SJSA1 (cell line): Measurements from ENCODE around the gene QRSL1. TPM values are rescaled to one million over a fixed set of nuclear protein-coding genes. Genes with fewer than 3 reads are reported as not detected.

ENCODE experiments used
- DNase-seq, 2 experiments: peaks; one replicate each; pipeline ENCODE4 v3.0.0-alpha.2; 2015 to 2020; ENCODE audit warnings: low spot score in 2 of 2, low read depth in 1 of 2
- H3K27ac ChIP-seq: fragments of 250-450 bp; sonication (Bioruptor Pico); 2 replicates; pipeline ENCODE4 v1.5.1; 2020; ENCODE audit warnings: mild to moderate bottlenecking, moderate library complexity
- H3K27me3 ChIP-seq: fragments of 250-450 bp; sonication (Bioruptor Pico); replicated peaks from 2 replicates; pipeline ENCODE4 v1.5.1; 2020; ENCODE audit warnings: mild to moderate bottlenecking, moderate library complexity
- H3K36me3 ChIP-seq: fragments of 250-450 bp; sonication (Bioruptor Pico); 2 replicates; pipeline ENCODE4 v1.5.1; 2020; ENCODE audit warnings: mild to moderate bottlenecking
- H3K4me1 ChIP-seq: fragments of 250-450 bp; sonication (Bioruptor Pico); replicated peaks from 2 replicates; pipeline ENCODE4 v1.6.1; 2021; ENCODE audit warnings: mild to moderate bottlenecking
- H3K4me3 ChIP-seq: fragments of 250-450 bp; sonication (Bioruptor Pico); 2 replicates; pipeline ENCODE4 v1.5.1; 2020; ENCODE audit warnings: mild to moderate bottlenecking
- H3K9me3 ChIP-seq: fragments of 250-450 bp; sonication (Bioruptor Pico); replicated peaks from 2 replicates; pipeline ENCODE4 v1.5.1; 2020; ENCODE audit warnings: mild to moderate bottlenecking
- total RNA-seq: library from RNA; depleted of rRNA; stranded (reverse); fragments of >200 nt; shearing (Covaris generic); gene quantifications from 2 replicates; pipeline ENCODE4 v1.2.3, GENCODE V29; 2014; rRNA removed

Gene QRSL1
- total RNA-seq, 1 experiment from 2014 or later = 19.3 TPM

DNA sequence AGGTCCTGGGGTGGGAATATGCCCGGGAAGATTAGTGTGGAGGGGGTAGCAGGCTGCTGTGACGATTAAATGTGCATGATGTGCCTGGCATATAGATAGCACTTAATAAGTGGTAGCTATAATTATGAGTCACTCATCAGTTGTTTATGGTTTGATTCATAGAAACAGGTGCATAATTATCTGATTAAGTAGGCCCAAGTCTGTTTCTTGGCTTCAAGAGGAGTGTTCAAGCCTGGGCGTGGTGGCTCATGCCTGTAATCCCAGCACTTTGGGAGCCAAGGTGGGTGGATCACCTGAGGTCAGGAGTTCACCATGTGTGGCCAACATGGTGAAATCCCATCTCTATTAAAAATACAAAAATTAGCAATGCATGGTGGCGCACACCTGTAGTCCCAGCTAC is 74.9 kb downstream of the QRSL1 start:
- Histone ChIP-seq H3K9me3 (no peaks in the 10 kb centered on the region; the same call in 1 of the 2 replicates), H3K36me3 (no peaks in the 10 kb centered on the region), H3K27ac (no peak overlapping the region), H3K27me3 (peaks cover 7% of the 10 kb centered on the region; the same call in 1 of the 2 replicates), H3K4me1 (no peaks in the 10 kb centered on the region), H3K4me3 (no peak overlapping the region)
- no peak for DNase-seq

DNA sequence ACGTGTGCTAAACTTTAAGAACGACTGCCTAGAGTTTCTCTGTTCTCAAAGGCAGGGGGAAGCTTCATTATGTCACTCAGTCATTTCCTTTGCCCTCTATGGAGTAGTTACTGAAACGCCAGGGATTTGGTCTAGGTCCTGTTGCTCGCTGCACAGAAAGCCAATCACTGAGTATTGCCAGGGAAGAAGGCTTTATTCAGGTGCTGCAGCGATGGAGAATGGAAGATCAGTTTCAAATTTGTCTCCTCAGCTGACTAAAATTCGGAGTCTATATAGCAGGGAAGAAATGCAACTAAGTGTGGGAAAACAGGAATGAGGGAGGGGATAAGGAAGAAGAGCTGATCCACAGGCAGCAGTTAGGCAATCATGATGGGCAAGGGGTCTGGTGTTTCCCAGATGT is 75.8 kb downstream of the QRSL1 start:
- no peaks in the 10 kb centered on the region; the same call in 1 of the 2 replicates for H3K9me3 ChIP-seq
- H3K4me3 ChIP-seq = no peak overlapping the region
- H3K4me1 ChIP-seq = no peaks in the 10 kb centered on the region
- peaks cover 7% of the 10 kb centered on the region; the same call in 1 of the 2 replicates for H3K27me3 ChIP-seq
- H3K27ac ChIP-seq = no peak overlapping the region
- H3K36me3 ChIP-seq = no peaks in the 10 kb centered on the region
- no peak for DNase-seq

DNA sequence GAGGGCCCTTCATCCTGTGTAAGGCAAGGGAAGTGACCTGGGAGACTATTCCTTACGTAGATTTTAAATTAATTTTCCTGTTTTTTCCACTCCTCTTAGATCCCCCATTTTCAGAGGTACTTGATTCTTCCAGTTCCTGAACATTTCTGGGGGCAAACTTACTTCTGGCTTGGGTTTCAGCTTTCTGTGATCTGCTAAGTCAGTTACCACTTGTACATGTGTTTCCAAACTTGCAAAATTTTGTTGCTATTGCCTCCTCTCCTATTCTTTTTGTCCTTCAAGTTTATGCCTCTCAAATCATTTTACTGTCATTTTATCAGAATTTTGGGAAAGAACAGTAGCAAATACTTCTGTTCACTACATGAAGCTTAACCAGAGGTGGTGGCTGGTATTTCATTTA is 81.2 kb downstream of the QRSL1 start:
- Histone ChIP-seq H3K27me3 (no peaks in the 10 kb centered on the region), H3K9me3 (no peaks in the 10 kb centered on the region), H3K36me3 (no peaks in the 10 kb centered on the region), H3K4me1 (no peaks in the 10 kb centered on the region), H3K4me3 (no peak overlapping the region), H3K27ac (no peak overlapping the region)
- no peak for DNase-seq

DNA sequence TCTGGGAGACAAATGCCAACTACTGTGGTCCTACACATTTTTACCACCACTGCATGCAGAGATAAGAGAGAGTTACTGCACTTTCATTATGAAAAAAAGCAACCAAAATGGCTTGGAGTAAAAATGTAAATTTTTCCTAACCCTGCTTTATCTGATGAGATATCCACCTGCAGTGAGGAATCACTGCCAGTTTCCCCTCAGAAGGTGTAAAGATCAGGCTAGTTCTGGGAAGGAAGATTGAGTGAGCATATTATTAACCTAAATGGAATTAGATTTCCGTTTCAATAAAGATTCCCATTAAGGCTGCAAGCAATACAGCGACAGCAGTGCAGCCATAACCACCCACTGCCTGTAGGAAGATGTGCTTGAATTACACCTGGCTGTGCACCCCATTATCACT is 84.9 kb downstream of the QRSL1 start:
- no peak for DNase-seq
- Histone ChIP-seq H3K4me1 (no peaks in the 10 kb centered on the region), H3K9me3 (no peaks in the 10 kb centered on the region), H3K4me3 (no peak overlapping the region), H3K27ac (no peak overlapping the region), H3K27me3 (no peaks in the 10 kb centered on the region), H3K36me3 (no peaks in the 10 kb centered on the region)

DNA sequence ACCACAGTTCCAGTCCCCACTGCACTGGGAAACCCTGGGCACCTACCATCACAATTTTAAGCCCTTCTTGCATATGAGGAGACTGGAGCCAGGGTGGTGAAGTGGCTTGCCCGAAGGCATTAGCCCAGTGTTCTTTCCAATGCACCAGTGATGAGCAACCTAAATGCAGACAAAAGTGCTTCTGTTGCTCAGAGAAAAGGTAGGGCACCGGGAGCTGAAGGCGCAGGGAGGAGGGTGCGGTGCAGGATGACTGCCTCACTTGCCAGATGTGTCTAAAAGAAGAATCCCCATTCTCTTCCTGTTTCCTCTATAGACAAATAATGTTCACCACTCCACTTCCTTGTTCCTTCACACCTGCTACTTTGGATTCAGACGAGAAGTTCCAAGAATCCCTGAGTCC is 86.5 kb downstream of the QRSL1 start:
- DNase-seq = no peak
- Histone ChIP-seq H3K4me3 (no peak overlapping the region), H3K27ac (no peak overlapping the region), H3K4me1 (no peaks in the 10 kb centered on the region), H3K9me3 (no peaks in the 10 kb centered on the region), H3K36me3 (no peaks in the 10 kb centered on the region), H3K27me3 (no peaks in the 10 kb centered on the region)

DNA sequence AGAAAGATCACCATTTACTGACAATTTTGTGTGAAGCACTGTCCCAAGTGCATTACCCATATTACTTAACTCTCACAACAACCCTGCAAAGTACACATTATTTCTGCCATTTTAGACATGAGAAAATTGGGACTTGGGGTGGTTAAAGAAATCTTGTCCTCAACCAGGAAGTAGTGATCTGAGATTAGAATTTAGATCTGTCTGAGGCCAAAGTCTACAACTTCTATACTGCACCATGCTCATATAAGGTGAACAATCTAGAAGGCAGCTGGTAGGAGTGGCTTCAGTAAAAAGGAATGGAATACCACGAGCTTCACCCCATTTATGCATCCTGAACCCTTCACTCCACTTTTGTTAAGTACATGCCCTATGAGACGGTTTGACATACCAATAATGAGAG is 87.6 kb downstream of the QRSL1 start:
- Histone ChIP-seq H3K27ac (no peak overlapping the region), H3K9me3 (no peaks in the 10 kb centered on the region)

More for the DNA sequence above, 87.6 kb downstream of the QRSL1 start:
- no peaks in the 10 kb centered on the region for H3K4me1 ChIP-seq
- H3K4me3 ChIP-seq = no peak overlapping the region
- DNase-seq = no peak
- no peaks in the 10 kb centered on the region for H3K36me3 ChIP-seq
- H3K27me3 ChIP-seq = no peaks in the 10 kb centered on the region

Other genes with a start within 250 kb of the QRSL1 start
- 9.1 and 12.8 TPM in 2 replicates for gene RTN4IP1, start 80 bp upstream of the QRSL1 start, total RNA-seq